OCI-LY1 (cell line): ENCODE measurements around the gene TMEM53.

Experiments
- H2AFZ ChIP-seq: fragments of 200-600 bp; sonication (generic), shearing (Covaris generic); 2 replicates; pipeline ENCODE4 v1.6.0; 2014; ENCODE audit warnings: antibody characterized with exemption, mild to moderate bottlenecking, low read length
- H3F3A ChIP-seq: fragments of 200-600 bp; sonication (generic), shearing (Covaris generic); 2 replicates; pipeline ENCODE4 v1.6.0; 2014; ENCODE audit warnings: mild to moderate bottlenecking, antibody characterized with exemption, low read length, moderate library complexity; ENCODE audit not compliant: insufficient read depth
- H3K27ac ChIP-seq: fragments of 200-600 bp; sonication (generic); 2 replicates; pipeline ENCODE4 v1.5.1; 2014; ENCODE audit warnings: low read length, mixed run types, mild to moderate bottlenecking, low read depth; ENCODE audit not compliant: poor library complexity, severe bottlenecking
- H3K27me3 ChIP-seq: fragments of 200-600 bp; sonication (generic); 2 replicates; pipeline ENCODE4 v1.6.0; 2014; ENCODE audit warnings: antibody characterized with exemption, mild to moderate bottlenecking, low read length, moderate library complexity; ENCODE audit not compliant: insufficient read depth
- H3K36me3 ChIP-seq: fragments of 200-600 bp; sonication (generic); 2 replicates; pipeline ENCODE4 v1.6.1; 2014; ENCODE audit warnings: mild to moderate bottlenecking, antibody characterized with exemption, low read length, moderate library complexity, mixed read lengths; ENCODE audit not compliant: insufficient read depth
- H3K4me1 ChIP-seq: fragments of 200-600 bp; sonication (generic); 2 replicates; pipeline ENCODE4 v1.5.1; 2014; ENCODE audit warnings: mild to moderate bottlenecking, low read length, moderate library complexity; ENCODE audit not compliant: insufficient read depth, severe bottlenecking
- H3K4me2 ChIP-seq: fragments of 200-600 bp; sonication (generic), shearing (Covaris generic); 2 replicates; pipeline ENCODE4 v1.6.1; 2014; ENCODE audit warnings: low read length
- H3K4me3 ChIP-seq: fragments of 200-600 bp; sonication (generic); 2 replicates; pipeline ENCODE4 v1.5.1; 2014; ENCODE audit warnings: low read length, low read depth, mild to moderate bottlenecking, mixed read lengths; ENCODE audit not compliant: poor library complexity, severe bottlenecking
- H3K79me2 ChIP-seq: fragments of 200-600 bp; shearing (Covaris generic); 2 replicates; pipeline ENCODE4 v1.6.1; 2016; ENCODE audit warnings: mixed run types, low read length, mixed read lengths; ENCODE audit not compliant: insufficient read depth
- H3K9ac ChIP-seq: fragments of 200-600 bp; sonication (generic), shearing (Covaris generic); 2 replicates; pipeline ENCODE4 v1.6.1; 2014; ENCODE audit warnings: mild to moderate bottlenecking, low read length, mixed read lengths
- H3K9me2 ChIP-seq: fragments of 200-600 bp; sonication (generic), shearing (Covaris generic); 2 replicates; pipeline ENCODE4 v1.6.1; 2014; ENCODE audit warnings: low read depth, mild to moderate bottlenecking, low read length, mixed read lengths
- H3K9me3 ChIP-seq: fragments of 200-600 bp; shearing (Covaris generic); 2 replicates; pipeline ENCODE4 v1.6.1; 2014; ENCODE audit warnings: low read length, mixed read lengths
- H4K20me1 ChIP-seq: fragments of 200-600 bp; sonication (generic), shearing (Covaris generic); 2 replicates; pipeline ENCODE4 v1.6.0; 2016; ENCODE audit warnings: mild to moderate bottlenecking, low read length; ENCODE audit not compliant: insufficient read depth
- EZH2 ChIP-seq: fragments of 200-600 bp; sonication (generic), shearing (Covaris generic); IDR thresholded peaks from 2 replicates; pipeline ENCODE4 v1.8.0; 2017; ENCODE audit warnings: borderline replicate concordance, mixed run types, mild to moderate bottlenecking, antibody characterized with exemption, low read length, moderate library complexity, mixed read lengths
- TF ChIP-seq, protein P1 (sequence below): fragments of 200-600 bp; sonication (generic), shearing (Covaris generic); IDR thresholded peaks from 2 replicates; pipeline ENCODE4 v1.5.1; 2017; ENCODE audit warnings: mild to moderate bottlenecking, antibody characterized with exemption, low read length, moderate library complexity, mixed read lengths

Gene TMEM53

DNA sequence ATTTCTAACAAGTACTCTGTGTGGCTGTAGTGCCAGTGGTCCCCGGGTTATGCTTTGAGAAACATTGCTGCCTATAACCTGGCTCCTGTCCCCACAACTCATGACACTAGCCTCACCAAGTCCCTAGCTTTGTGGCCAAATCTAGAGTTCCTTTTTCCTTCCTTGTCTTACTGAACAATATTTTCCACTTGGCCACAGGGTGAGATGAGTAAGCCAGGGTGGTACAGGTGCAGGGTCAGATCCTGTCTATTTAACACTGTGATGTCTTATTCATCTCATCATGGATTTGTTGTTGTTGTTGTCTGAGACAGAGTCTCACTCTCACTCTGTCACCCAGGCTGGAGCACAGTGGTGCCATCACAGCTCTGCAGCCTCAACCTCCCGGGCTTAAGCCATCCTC, 18.9 kb upstream of the TMEM53 start:
- Histone ChIP-seq H3K36me3 (no peaks in the 10 kb centered on the region; the same call in 1 of the 2 replicates), H3K4me1 (peaks cover 52% of the 10 kb centered on the region), H2AFZ (no peak overlapping the region), H3K9me3 (no peaks in the 10 kb centered on the region), H3K79me2 (no peaks in the 10 kb centered on the region), H3F3A (no peaks in the 10 kb centered on the region), H3K27ac (peak overlapping the region; percentile 37), H4K20me1 (no peaks in the 10 kb centered on the region), H3K9me2 (no peaks in the 10 kb centered on the region), H3K9ac (no peak overlapping the region), H3K4me3 (no peak overlapping the region), H3K4me2 (no peak overlapping the region), H3K27me3 (no peaks in the 10 kb centered on the region)
- TF ChIP-seq EZH2: no peak
- TF ChIP-seq, protein P1, sequence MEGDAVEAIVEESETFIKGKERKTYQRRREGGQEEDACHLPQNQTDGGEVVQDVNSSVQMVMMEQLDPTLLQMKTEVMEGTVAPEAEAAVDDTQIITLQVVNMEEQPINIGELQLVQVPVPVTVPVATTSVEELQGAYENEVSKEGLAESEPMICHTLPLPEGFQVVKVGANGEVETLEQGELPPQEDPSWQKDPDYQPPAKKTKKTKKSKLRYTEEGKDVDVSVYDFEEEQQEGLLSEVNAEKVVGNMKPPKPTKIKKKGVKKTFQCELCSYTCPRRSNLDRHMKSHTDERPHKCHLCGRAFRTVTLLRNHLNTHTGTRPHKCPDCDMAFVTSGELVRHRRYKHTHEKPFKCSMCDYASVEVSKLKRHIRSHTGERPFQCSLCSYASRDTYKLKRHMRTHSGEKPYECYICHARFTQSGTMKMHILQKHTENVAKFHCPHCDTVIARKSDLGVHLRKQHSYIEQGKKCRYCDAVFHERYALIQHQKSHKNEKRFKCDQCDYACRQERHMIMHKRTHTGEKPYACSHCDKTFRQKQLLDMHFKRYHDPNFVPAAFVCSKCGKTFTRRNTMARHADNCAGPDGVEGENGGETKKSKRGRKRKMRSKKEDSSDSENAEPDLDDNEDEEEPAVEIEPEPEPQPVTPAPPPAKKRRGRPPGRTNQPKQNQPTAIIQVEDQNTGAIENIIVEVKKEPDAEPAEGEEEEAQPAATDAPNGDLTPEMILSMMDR: no peak

DNA sequence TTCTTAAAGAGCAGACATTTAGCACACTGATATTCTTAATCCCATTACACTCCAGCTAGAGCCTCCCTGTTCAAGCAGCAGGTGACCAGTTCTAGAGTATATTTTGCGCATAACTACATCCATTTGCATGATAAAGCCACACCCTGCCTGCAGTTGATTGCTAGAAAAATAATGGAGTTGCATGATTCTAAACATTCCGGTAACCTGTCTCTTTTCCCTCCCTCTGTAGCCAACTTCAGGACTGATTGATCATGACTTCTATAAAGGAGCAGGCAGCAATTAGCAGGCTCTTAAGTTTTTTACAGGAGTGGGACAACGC, 15.1 kb upstream of the TMEM53 start:
- TF ChIP-seq, protein P1: no peak
- no peak for TF ChIP-seq EZH2
- Histone ChIP-seq H3K36me3 (no peaks in the 10 kb centered on the region; the same call in 1 of the 2 replicates), H3K4me1 (peaks cover 20% of the 10 kb centered on the region), H3K9me3 (no peaks in the 10 kb centered on the region), H3K4me3 (no peak overlapping the region), H2AFZ (no peak overlapping the region), H3K27ac (no peak overlapping the region), H3K27me3 (no peaks in the 10 kb centered on the region), H3F3A (no peaks in the 10 kb centered on the region), H3K4me2 (no peak overlapping the region), H3K79me2 (no peaks in the 10 kb centered on the region), H4K20me1 (no peaks in the 10 kb centered on the region), H3K9me2 (no peaks in the 10 kb centered on the region), H3K9ac (no peak overlapping the region)

DNA sequence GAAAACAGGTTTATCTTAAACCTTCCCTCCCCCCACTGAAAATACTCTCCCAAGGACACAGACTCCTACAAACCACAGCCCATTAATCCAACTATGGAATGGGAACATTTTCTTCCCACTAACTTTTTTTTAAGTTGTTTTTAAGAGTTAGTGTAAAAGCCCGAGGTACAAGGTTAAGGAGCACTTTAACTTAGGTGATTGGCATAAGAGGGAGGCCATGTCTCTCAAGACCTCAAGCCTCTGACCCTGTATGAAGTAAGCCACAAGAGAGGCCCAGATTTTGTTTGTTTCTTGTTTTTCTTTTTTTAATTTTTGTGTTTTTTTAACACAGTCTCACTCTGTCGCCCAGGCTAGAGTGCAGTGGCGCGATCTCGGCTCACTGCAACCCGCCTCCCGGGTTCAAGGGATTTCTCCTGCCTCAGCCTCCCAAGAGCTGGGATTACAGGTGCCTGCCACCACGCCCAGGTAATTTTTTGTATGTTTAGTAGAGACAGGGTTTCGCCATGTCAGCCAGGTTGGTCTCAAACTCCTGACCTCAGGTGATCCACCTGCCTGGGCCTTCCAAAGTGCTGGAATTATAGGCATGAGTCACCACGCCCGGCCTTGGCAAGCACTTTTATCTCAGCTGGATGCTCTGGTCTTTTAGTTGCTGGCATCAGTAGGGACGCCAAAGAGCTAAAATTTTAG, 14.6 kb upstream of the TMEM53 start:
- Histone ChIP-seq H3K9me3 (no peaks in the 10 kb centered on the region), H3K27me3 (no peaks in the 10 kb centered on the region), H3K4me1 (peaks cover 18% of the 10 kb centered on the region), H2AFZ (no peak overlapping the region), H4K20me1 (no peaks in the 10 kb centered on the region), H3K4me3 (no peak overlapping the region), H3K9ac (no peak overlapping the region), H3F3A (no peaks in the 10 kb centered on the region), H3K79me2 (no peaks in the 10 kb centered on the region), H3K4me2 (no peak overlapping the region), H3K36me3 (no peaks in the 10 kb centered on the region; the same call in 1 of the 2 replicates), H3K9me2 (no peaks in the 10 kb centered on the region), H3K27ac (no peak overlapping the region)
- TF ChIP-seq, protein P1: no peak
- TF ChIP-seq EZH2: no peak
